Gastroesophageal sphincter (tissue), 4 donors: ENCODE measurements around the gene ROR1. TPM values are rescaled to one million over a fixed set of nuclear protein-coding genes. Genes with fewer than 3 reads are reported as not detected.

ENCODE experiments used
- ATAC-seq: fragments of 150-250 bp; one replicate; pipeline ENCODE4 v1.9.1; 2016; ENCODE audit warnings: mild to moderate bottlenecking, moderate library complexity
- H3K27ac ChIP-seq, 4 donors: fragments of 200-600 bp; sonication (generic) in 3 of 4; 1 replicate in 3 of 4; 2 replicates in 1 of 4; pipeline ENCODE4 v1.5.1; 2016 to 2019
- H3K27me3 ChIP-seq: fragments of 200-600 bp; sonication (generic); one replicate; pipeline ENCODE4 v1.5.1; 2019
- H3K36me3 ChIP-seq, 2 donors: fragments of 200-600 bp; sonication (generic); one replicate each; pipeline ENCODE4 v1.5.1; 2019; ENCODE audit warnings: control low read depth in 1 of 2
- H3K4me1 ChIP-seq, 3 donors: fragments of 200-600 bp; sonication (generic); 1 replicate in 2 of 3; 2 replicates in 1 of 3; pipeline ENCODE4 v1.5.1; 2016 to 2019; ENCODE audit warnings: control low read depth in 2 of 3
- H3K4me3 ChIP-seq, 2 donors: fragments of 200-600 bp; sonication (generic); one replicate each; pipeline ENCODE4 v1.5.1; 2019; ENCODE audit warnings: mild to moderate bottlenecking in 1 of 2, moderate library complexity in 1 of 2
- H3K9me3 ChIP-seq, 3 donors: fragments of 200-600 bp; sonication (generic); one replicate each; pipeline ENCODE4 v1.5.1; 2017 to 2019; ENCODE audit warnings: control low read depth in 2 of 3
- CTCF ChIP-seq, 4 experiments: fragments of 200-600 bp in 2 of 4; fragments of 450-650 bp in 2 of 4; sonication (generic) in 1 of 4; IDR thresholded peaks; one replicate each; pipeline ENCODE4 v1.5.1; 2017 to 2019; ENCODE audit warnings: antibody characterized with exemption in 4 of 4, mild to moderate bottlenecking in 2 of 4, moderate library complexity in 2 of 4
- EP300 ChIP-seq: sonication (generic); formaldehyde crosslinking; IDR thresholded peaks from one replicate; pipeline ENCODE4 v1.6.1; 2017; ENCODE audit warnings: antibody characterized with exemption, mild to moderate bottlenecking
- POLR2A ChIP-seq, 2 donors: fragments of 450-650 bp; IDR thresholded peaks; one replicate each; pipeline ENCODE4 v1.6.1; 2017; ENCODE audit warnings: antibody characterized with exemption in 2 of 2, mild to moderate bottlenecking in 2 of 2, moderate library complexity in 1 of 2
- POLR2AphosphoS5 ChIP-seq: sonication (generic); formaldehyde crosslinking; IDR thresholded peaks from one replicate; pipeline ENCODE4 v1.6.1; 2017; ENCODE audit warnings: antibody characterized with exemption
- WGBS, 2 donors: methylation state at CpG; one replicate each; pipeline ENCODE4 v1.1.5; 2018; ENCODE audit warnings: low coverage in 1 of 2; 5-methylcytosine and 5-hydroxymethylcytosine counted together
- total RNA-seq, 4 donors: library from RNA; depleted of rRNA; stranded (reverse); fragments of >200 nt; gene quantifications; one replicate each; pipeline ENCODE4 v1.1.0, GENCODE V29; 2016

Gene ROR1
- total RNA-seq, 4 donors from 2014 or later: 5.0 to 38.0 (median 8.3) TPM

- no peaks in the 10 kb centered on the region for H3K4me1 ChIP-seq
- H3K27me3 ChIP-seq: no peaks in the 10 kb centered on the region
- no peak for TF ChIP-seq CTCF (IDR thresholded peaks at IDR 0.05)
- no peak for TF ChIP-seq EP300
- TF ChIP-seq POLR2AphosphoS5: no peak
- TF ChIP-seq POLR2A (IDR thresholded peaks at IDR 0.05): no peak
- H3K4me3 ChIP-seq: no peak overlapping the region
- H3K27ac ChIP-seq: no peak overlapping the region
- 57 to 68% methylated on average over 7 of the region's 7 CpGs for WGBS, 2 donors
- ATAC-seq: no peak
- no peaks in the 10 kb centered on the region for H3K9me3 ChIP-seq
- H3K36me3 ChIP-seq: no peaks in the 10 kb centered on the region
Measured at GRCh38 chr1:64124704-64125440, 351.1 kb downstream of the ROR1 start.

- no peak for ATAC-seq
Measured at GRCh38 chr1:64126581-64126980, 352.8 kb downstream of the ROR1 start.

GRCh38 chr1:64127297-64127696 is 353.5 kb downstream of the ROR1 start:
- TF ChIP-seq EP300 (no peak), POLR2AphosphoS5 (no peak)
- Histone ChIP-seq H3K9me3 (no peaks in the 10 kb centered on the region), H3K27ac (no peak overlapping the region), H3K36me3 (no peaks in the 10 kb centered on the region), H3K4me3 (no peak overlapping the region), H3K27me3 (no peaks in the 10 kb centered on the region), H3K4me1 (no peaks in the 10 kb centered on the region)
- 30 to 64% methylated on average over 1 to 3 of the region's 3 CpGs for WGBS, 2 donors
- no peak for ATAC-seq

More at GRCh38 chr1:64126581-64126980, 352.8 kb downstream of the ROR1 start:
- Histone ChIP-seq H3K9me3 (no peaks in the 10 kb centered on the region), H3K27ac (no peak overlapping the region), H3K4me1 (no peaks in the 10 kb centered on the region), H3K27me3 (no peaks in the 10 kb centered on the region), H3K4me3 (no peak overlapping the region), H3K36me3 (no peaks in the 10 kb centered on the region)
- TF ChIP-seq POLR2A (IDR thresholded peaks at IDR 0.05) (no peak), EP300 (no peak), POLR2AphosphoS5 (no peak), CTCF (IDR thresholded peaks at IDR 0.05) (no peak)
- 43 to 54% methylated on average over 1 of the region's 1 CpG for WGBS, 2 donors

- ATAC-seq: no peak
- Histone ChIP-seq H3K4me1 (no peaks in the 10 kb centered on the region), H3K4me3 (no peak overlapping the region), H3K36me3 (no peaks in the 10 kb centered on the region), H3K27ac (no peak overlapping the region), H3K9me3 (no peaks in the 10 kb centered on the region), H3K27me3 (no peaks in the 10 kb centered on the region)
- TF ChIP-seq POLR2AphosphoS5 (no peak), EP300 (no peak), POLR2A (IDR thresholded peaks at IDR 0.05) (no peak), CTCF (IDR thresholded peaks at IDR 0.05) (no peak)
- WGBS, 2 donors: 53 to 67% methylated on average over 5 of the region's 5 CpGs
Measured at GRCh38 chr1:64129701-64130100, 355.9 kb downstream of the ROR1 start.

- H3K4me3 ChIP-seq: no peak overlapping the region
- H3K9me3 ChIP-seq: no peaks in the 10 kb centered on the region
- H3K27ac ChIP-seq: no peak overlapping the region
- TF ChIP-seq CTCF (IDR thresholded peaks at IDR 0.05): no peak
- no peak for TF ChIP-seq EP300
- TF ChIP-seq POLR2A (IDR thresholded peaks at IDR 0.05): no peak
- TF ChIP-seq POLR2AphosphoS5: no peak
- H3K36me3 ChIP-seq: no peaks in the 10 kb centered on the region
- no peaks in the 10 kb centered on the region for H3K4me1 ChIP-seq
- WGBS, 2 donors: 86 to 100% methylated on average over 1 to 2 of the region's 2 CpGs
- ATAC-seq: no peak
- H3K27me3 ChIP-seq: no peaks in the 10 kb centered on the region
Measured at GRCh38 chr1:64131155-64131554, 357.3 kb downstream of the ROR1 start.
